Measurements from ENCODE around the gene CCDC12. TPM values are rescaled to one million over a fixed set of nuclear protein-coding genes. Genes with fewer than 3 reads are reported as not detected.
A peak's percentile ranks its signal among the peaks of the same experiment; 100 is the strongest.

The CCDC12 gene
- total RNA-seq, 1 experiment from 2014 or later, result 44.2 TPM

- H3K27me3 ChIP-seq (ENCODE audit: low read length), result no peaks in the 10 kb centered on the region
- H3K36me3 ChIP-seq (ENCODE audit: low read depth, low read length), result peaks cover 9% of the 10 kb centered on the region
- no peaks in the 10 kb centered on the region for H3K9me2 ChIP-seq (replicated peaks; ENCODE audit: low read length)
- H2AFZ ChIP-seq (ENCODE audit: low read length), result no peak overlapping the region
- CTCF ChIA-PET, result interaction anchor here (1.1 kb wide), 1 partner anchor 24 kb away, joined by 3 read pairs; no protein-coding TSS in a partner anchor
- TF ChIP-seq EZH2 (IDR thresholded peaks at IDR 0.05; ENCODE audit: low read length, unreplicated experiment) (no peak), CTCF (conservative IDR thresholded peaks at IDR 0.05; ENCODE audit: low read depth, low read length) (no peak), EZH2phosphoT487 (IDR thresholded peaks at IDR 0.05; ENCODE audit: borderline replicate concordance, low read length) (no peak)
- intact Hi-C loops (cut with micrococcal nuclease), result no loop called here
- H3K27ac ChIP-seq (ENCODE audit: low read length), result peak overlapping the region; percentile 31
- peak; percentile 84 for ATAC-seq
- no peaks in the 10 kb centered on the region for H3F3A ChIP-seq (ENCODE audit: low read length, unreplicated experiment)
- H3K9ac ChIP-seq (ENCODE audit: low read length), result no peak overlapping the region
- H3K4me1 ChIP-seq (ENCODE audit: insufficient read depth, low read length), result peaks cover 33% of the 10 kb centered on the region
- BruUV-seq (replicated peaks), result no TSS peak
- H3K79me2 ChIP-seq (ENCODE audit: low read length), result peaks cover 85% of the 10 kb centered on the region
- no peaks in the 10 kb centered on the region for H3K9me3 ChIP-seq (ENCODE audit: low read length)
- no peak overlapping the region for H3K4me3 ChIP-seq (ENCODE audit: low read length)
- H3K4me2 ChIP-seq (ENCODE audit: low read length), result peak overlapping the region; percentile 48
- peak; percentile 82 for DNase-seq
- peaks cover 69% of the 10 kb centered on the region for H4K20me1 ChIP-seq (ENCODE audit: low read length)
- POLR2A ChIA-PET (ENCODE audit: unreplicated experiment), result no interaction called here
Observed at GRCh38 chr3:46960081-46960701, 16.4 kb downstream of the CCDC12 start.

GRCh38 chr3:46959161-46959511 is 17.4 kb downstream of the CCDC12 start:
- H3K4me1 ChIP-seq (ENCODE audit: insufficient read depth, low read length), result peaks cover 33% of the 10 kb centered on the region
- no peak overlapping the region for H3K4me3 ChIP-seq (ENCODE audit: low read length)
- DNase-seq, result no peak
- H3F3A ChIP-seq (ENCODE audit: low read length, unreplicated experiment), result no peaks in the 10 kb centered on the region
- no peaks in the 10 kb centered on the region for H3K9me2 ChIP-seq (replicated peaks; ENCODE audit: low read length)
- intact Hi-C loops (cut with micrococcal nuclease), result no loop called here
- H3K27ac ChIP-seq (ENCODE audit: low read length), result no peak overlapping the region
- H3K9ac ChIP-seq (ENCODE audit: low read length), result no peak overlapping the region
- no peaks in the 10 kb centered on the region for H3K27me3 ChIP-seq (ENCODE audit: low read length)
- no peak overlapping the region for H3K4me2 ChIP-seq (ENCODE audit: low read length)
- peaks cover 74% of the 10 kb centered on the region for H4K20me1 ChIP-seq (ENCODE audit: low read length)
- H2AFZ ChIP-seq (ENCODE audit: low read length), result no peak overlapping the region
- no peaks in the 10 kb centered on the region for H3K9me3 ChIP-seq (ENCODE audit: low read length)
- CTCF ChIA-PET, result no interaction called here
- no peak for ATAC-seq
- H3K79me2 ChIP-seq (ENCODE audit: low read length), result peaks cover 91% of the 10 kb centered on the region
- peaks cover 9% of the 10 kb centered on the region for H3K36me3 ChIP-seq (ENCODE audit: low read depth, low read length)
- no TSS peak for BruUV-seq (replicated peaks)
- TF ChIP-seq CTCF (conservative IDR thresholded peaks at IDR 0.05; ENCODE audit: low read depth, low read length) (no peak), EZH2phosphoT487 (IDR thresholded peaks at IDR 0.05; ENCODE audit: borderline replicate concordance, low read length) (no peak), EZH2 (IDR thresholded peaks at IDR 0.05; ENCODE audit: low read length, unreplicated experiment) (no peak)
- POLR2A ChIA-PET (ENCODE audit: unreplicated experiment), result interaction anchor here (0.6 kb wide), 1 partner anchor 734 kb away, joined by 4 read pairs; no protein-coding TSS in a partner anchor

GRCh38 chr3:46958467-46959160 is 17.9 kb downstream of the CCDC12 start:
- intact Hi-C loops (cut with micrococcal nuclease), result no loop called here
- POLR2A ChIA-PET (ENCODE audit: unreplicated experiment), result interaction anchor here (0.6 kb wide), 1 partner anchor 733 kb away, joined by 4 read pairs; no protein-coding TSS in a partner anchor
- peaks cover 9% of the 10 kb centered on the region for H3K36me3 ChIP-seq (ENCODE audit: low read depth, low read length)

More at GRCh38 chr3:46958467-46959160, 17.9 kb downstream of the CCDC12 start:
- no peak overlapping the region for H3K4me3 ChIP-seq (ENCODE audit: low read length)
- peaks cover 96% of the 10 kb centered on the region for H3K79me2 ChIP-seq (ENCODE audit: low read length)
- H3K27ac ChIP-seq (ENCODE audit: low read length), result no peak overlapping the region
- CTCF ChIA-PET, result no interaction called here
- no peaks in the 10 kb centered on the region for H3K9me2 ChIP-seq (replicated peaks; ENCODE audit: low read length)
- no peak overlapping the region for H3K9ac ChIP-seq (ENCODE audit: low read length)
- no peaks in the 10 kb centered on the region for H3F3A ChIP-seq (ENCODE audit: low read length, unreplicated experiment)
- ATAC-seq, result no peak
- no peaks in the 10 kb centered on the region for H3K9me3 ChIP-seq (ENCODE audit: low read length)
- peaks cover 79% of the 10 kb centered on the region for H4K20me1 ChIP-seq (ENCODE audit: low read length)
- H3K4me2 ChIP-seq (ENCODE audit: low read length), result no peak overlapping the region
- TF ChIP-seq CTCF (conservative IDR thresholded peaks at IDR 0.05; ENCODE audit: low read depth, low read length), result no peak
- no peak for TF ChIP-seq EZH2phosphoT487 (IDR thresholded peaks at IDR 0.05; ENCODE audit: borderline replicate concordance, low read length)
- TF ChIP-seq EZH2 (IDR thresholded peaks at IDR 0.05; ENCODE audit: low read length, unreplicated experiment), result no peak
- H3K4me1 ChIP-seq (ENCODE audit: insufficient read depth, low read length), result peaks cover 37% of the 10 kb centered on the region
- no peaks in the 10 kb centered on the region for H3K27me3 ChIP-seq (ENCODE audit: low read length)
- BruUV-seq (replicated peaks), result no TSS peak
- no peak for DNase-seq
- no peak overlapping the region for H2AFZ ChIP-seq (ENCODE audit: low read length)
